Left lobe of liver (tissue), 2 donors: ENCODE measurements around the gene TRAF3IP3. TPM values are rescaled to one million over a fixed set of nuclear protein-coding genes. Genes with fewer than 3 reads are reported as not detected.

Experiments
- ATAC-seq: fragments of 200-7000 bp; cut with Tn5 transposase; one replicate; pipeline ENCODE4 v1.9.1; 2020; ENCODE audit warnings: mild to moderate bottlenecking, moderate library complexity
- DNase-seq: peaks from one replicate; pipeline ENCODE4 v3.0.0-alpha.2; 2020; ENCODE audit warnings: low spot score
- total RNA-seq: library from RNA; stranded (reverse); gene quantifications from one replicate; pipeline ENCODE4 v1.2.1, GENCODE V29; 2021
- donor health status: DM: no; HTN: no; CAD: no; lungs with moderate emphysema.
- donor health status: DM: no; HTN: yes; CAD: no.

TRAF3IP3 gene
- total RNA-seq, 1 donor from 2014 or later, result 1.4 TPM

- DNase-seq (no peak), ATAC-seq (no peak)
These were observed 66.9 kb downstream of the TRAF3IP3 start for GRCh38 chr1:209822706-209823105.

GRCh38 chr1:209823143-209824041 lies 67.5 kb downstream of the TRAF3IP3 start:
- ATAC-seq (peak; percentile 67), DNase-seq (no peak)

- DNase-seq, result no peak
- no peak for ATAC-seq
These were observed 70.0 kb downstream of the TRAF3IP3 start for GRCh38 chr1:209825591-209826434.

GRCh38 chr1:209827384-209828262 lies 71.8 kb downstream of the TRAF3IP3 start, which contains the start of gene UTP25:
Gene UTP25 (plus strand): TSS chr1:209827972. CDS start chr1:209828064, 92 bp downstream.
- ATAC-seq, result peak; percentile 98

GRCh38 chr1:209829716-209830115 lies 73.9 kb downstream of the TRAF3IP3 start:
- no peak for ATAC-seq
- DNase-seq, result no peak

More at GRCh38 chr1:209827384-209828262, 71.8 kb downstream of the TRAF3IP3 start, which contains the start of gene UTP25:
- DNase-seq, result peak; percentile 94

GRCh38 chr1:209830722-209831121 lies 74.9 kb downstream of the TRAF3IP3 start:
- no peak for ATAC-seq
- no peak for DNase-seq

- ATAC-seq, result no peak
These were observed 75.8 kb downstream of the TRAF3IP3 start for GRCh38 chr1:209831615-209832014.

More at GRCh38 chr1:209831615-209832014, 75.8 kb downstream of the TRAF3IP3 start:
- DNase-seq, result no peak

Other genes starting within 250 kb of the TRAF3IP3 start
- gene CAMK1G, start 172.3 kb upstream of the TRAF3IP3 start, total RNA-seq, result 0.13 TPM
- 7.8 TPM for gene LAMB3, start 103.6 kb upstream of the TRAF3IP3 start, total RNA-seq
- gene G0S2, start 80.6 kb upstream of the TRAF3IP3 start, total RNA-seq, result 75.0 TPM
- 479 TPM for gene HSD11B1, start 51.2 kb upstream of the TRAF3IP3 start, total RNA-seq
- 1.3 TPM for gene C1orf74, start 28.5 kb downstream of the TRAF3IP3 start, total RNA-seq
- 30.0 TPM for gene IRF6, start 50.1 kb downstream of the TRAF3IP3 start, total RNA-seq
- gene UTP25, start 71.9 kb downstream of the TRAF3IP3 start, total RNA-seq, result 3.7 TPM
- 0.03 TPM for gene SYT14, start 182.2 kb downstream of the TRAF3IP3 start, total RNA-seq